PC-9 (cell line): ENCODE data around the gene C9orf153.

Experiments used
- EZH2 ChIP-seq: fragments of 200-600 bp; sonication (generic); IDR thresholded peaks from 2 replicates; pipeline ENCODE4 v1.8.0; 2017; ENCODE audit warnings: antibody characterized with exemption, low read depth
- TF ChIP-seq, protein P1 (sequence below): fragments of 200-600 bp; sonication (generic); conservative IDR thresholded peaks from 2 replicates; pipeline ENCODE4 v1.6.1; 2017; ENCODE audit warnings: mixed run types, antibody characterized with exemption, mild to moderate bottlenecking, moderate library complexity

DNA sequence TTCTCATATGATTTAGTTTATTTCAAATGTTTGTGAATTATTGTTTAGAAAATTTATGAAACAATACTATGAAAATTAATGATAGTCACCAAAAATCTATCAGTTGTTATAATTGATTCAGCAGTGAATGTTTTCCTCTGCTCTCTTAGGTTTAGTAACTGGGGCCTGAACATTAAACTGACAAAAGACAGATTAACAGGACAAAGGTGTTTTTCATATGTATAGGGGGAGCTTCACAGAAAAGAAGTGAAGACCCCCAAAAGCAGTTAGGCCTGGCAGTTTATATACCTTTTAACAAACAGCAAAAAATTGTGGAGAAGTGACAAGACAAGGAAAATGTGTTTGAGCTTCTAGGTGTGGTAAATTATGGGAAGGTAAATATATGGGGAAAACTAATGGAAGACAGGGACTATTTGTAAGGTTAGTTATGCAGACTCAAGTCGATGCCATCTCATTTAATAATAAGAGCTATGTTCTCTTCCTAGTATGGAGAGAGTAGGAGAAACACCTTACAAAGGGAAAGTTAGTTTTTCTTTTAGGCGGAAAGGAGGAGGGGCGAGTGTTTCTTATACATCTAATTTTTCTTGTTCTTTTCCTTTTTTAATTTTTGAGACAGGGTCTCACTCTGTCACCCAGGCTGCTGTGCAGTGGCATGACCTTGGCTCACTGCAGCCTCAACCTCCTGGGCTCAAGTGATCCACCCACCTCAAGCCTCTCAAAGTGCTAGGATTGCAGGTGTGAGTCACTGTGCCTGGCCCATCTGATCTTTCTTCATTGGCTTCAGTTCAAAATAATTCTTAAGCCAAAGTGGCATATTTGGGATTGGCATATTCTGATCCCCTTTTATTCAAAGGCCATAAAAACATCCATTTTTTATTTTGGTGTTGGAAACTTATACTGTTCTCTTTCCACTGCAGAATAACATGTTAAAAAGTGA, 77.8 kb downstream of the C9orf153 start:
- TF ChIP-seq, protein P1, sequence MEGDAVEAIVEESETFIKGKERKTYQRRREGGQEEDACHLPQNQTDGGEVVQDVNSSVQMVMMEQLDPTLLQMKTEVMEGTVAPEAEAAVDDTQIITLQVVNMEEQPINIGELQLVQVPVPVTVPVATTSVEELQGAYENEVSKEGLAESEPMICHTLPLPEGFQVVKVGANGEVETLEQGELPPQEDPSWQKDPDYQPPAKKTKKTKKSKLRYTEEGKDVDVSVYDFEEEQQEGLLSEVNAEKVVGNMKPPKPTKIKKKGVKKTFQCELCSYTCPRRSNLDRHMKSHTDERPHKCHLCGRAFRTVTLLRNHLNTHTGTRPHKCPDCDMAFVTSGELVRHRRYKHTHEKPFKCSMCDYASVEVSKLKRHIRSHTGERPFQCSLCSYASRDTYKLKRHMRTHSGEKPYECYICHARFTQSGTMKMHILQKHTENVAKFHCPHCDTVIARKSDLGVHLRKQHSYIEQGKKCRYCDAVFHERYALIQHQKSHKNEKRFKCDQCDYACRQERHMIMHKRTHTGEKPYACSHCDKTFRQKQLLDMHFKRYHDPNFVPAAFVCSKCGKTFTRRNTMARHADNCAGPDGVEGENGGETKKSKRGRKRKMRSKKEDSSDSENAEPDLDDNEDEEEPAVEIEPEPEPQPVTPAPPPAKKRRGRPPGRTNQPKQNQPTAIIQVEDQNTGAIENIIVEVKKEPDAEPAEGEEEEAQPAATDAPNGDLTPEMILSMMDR: no peak
- TF ChIP-seq EZH2: no peak
